ENCODE data around the gene LYPD6B.

The LYPD6B gene

DNA sequence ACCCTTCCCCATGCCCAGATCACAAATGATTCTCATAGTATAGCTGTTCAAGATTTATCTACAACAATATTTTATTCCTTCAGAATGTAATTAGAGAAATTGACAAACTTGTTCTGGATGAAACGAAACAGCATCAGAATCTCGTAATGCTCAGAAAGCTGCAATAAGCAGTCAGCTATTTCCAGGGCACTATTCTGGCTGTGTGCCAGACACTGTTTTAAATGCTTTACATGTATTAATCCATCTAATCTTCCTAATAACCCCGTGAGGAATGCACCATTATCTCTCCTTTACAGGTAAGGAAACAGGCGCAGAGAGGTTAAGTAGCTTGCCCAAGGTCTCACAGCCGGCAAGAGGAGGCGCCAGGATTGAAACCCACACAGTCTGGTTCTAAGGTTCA, 10.1 kb upstream of the LYPD6B start:
- in situ Hi-C loops (cut with HindIII; ENCODE audit: low sequenced_read_pairs): loop anchor here (10.0 kb wide), 1 partner anchor 536 kb away; no protein-coding TSS in a partner anchor
- TF ChIP-seq CTCF (IDR thresholded peaks at IDR 0.05; ENCODE audit: low read depth, low read length, missing control alignments): no peak
- no peak overlapping the region for H3K4me3 ChIP-seq (ENCODE audit: low read depth, low read length)
- DNase-seq (ENCODE audit: low read depth): no peak

- in situ Hi-C loops (cut with HindIII; ENCODE audit: low sequenced_read_pairs): loop anchor here (10.0 kb wide), 1 partner anchor 536 kb away; no protein-coding TSS in a partner anchor
- no peak overlapping the region for H3K4me3 ChIP-seq (ENCODE audit: low read depth, low read length)
- DNase-seq (ENCODE audit: low read depth): no peak
- TF ChIP-seq CTCF (IDR thresholded peaks at IDR 0.05; ENCODE audit: low read depth, low read length, missing control alignments): no peak
Observed at GRCh38 chr2:149028891-149029290, 9.6 kb upstream of the LYPD6B start.

DNA sequence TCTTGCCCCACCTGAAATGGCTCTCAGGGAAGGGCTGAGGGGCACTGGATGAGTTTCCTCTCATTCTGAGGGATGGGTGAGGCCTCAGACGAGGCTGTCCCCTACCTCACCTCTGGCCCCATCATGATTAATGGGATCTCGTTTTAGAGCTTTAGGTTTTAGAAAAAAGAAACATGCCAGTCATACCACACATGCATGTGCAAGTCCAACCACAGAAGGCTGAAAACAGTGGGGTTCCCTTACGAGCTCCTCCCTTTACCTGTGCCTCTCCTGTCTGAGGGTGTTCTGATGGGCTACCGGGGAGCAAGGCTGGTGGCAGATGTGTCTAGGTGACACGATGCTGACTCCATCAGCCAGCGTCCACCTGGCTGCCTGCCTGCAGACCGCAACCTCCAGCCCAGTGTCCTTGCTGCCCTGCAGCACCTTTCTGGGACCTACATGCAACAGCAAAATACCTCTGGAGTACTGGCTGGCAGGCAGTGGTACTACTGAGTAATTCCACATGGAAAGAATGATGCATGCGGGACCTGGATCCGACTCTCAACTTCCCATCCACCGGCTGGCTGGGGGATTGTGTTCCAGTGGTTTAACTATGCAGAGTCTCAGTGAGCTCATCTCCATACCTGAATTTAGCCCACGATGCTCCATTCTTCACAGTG, 9.1 kb upstream of the LYPD6B start:
- no peak for DNase-seq (ENCODE audit: low read depth)
- no peak overlapping the region for H3K4me3 ChIP-seq (ENCODE audit: low read depth, low read length)
- in situ Hi-C loops (cut with HindIII; ENCODE audit: low sequenced_read_pairs): loop anchor here (10.0 kb wide), 1 partner anchor 535 kb away; no protein-coding TSS in a partner anchor
- TF ChIP-seq CTCF (IDR thresholded peaks at IDR 0.05; ENCODE audit: low read depth, low read length, missing control alignments): no peak

DNA sequence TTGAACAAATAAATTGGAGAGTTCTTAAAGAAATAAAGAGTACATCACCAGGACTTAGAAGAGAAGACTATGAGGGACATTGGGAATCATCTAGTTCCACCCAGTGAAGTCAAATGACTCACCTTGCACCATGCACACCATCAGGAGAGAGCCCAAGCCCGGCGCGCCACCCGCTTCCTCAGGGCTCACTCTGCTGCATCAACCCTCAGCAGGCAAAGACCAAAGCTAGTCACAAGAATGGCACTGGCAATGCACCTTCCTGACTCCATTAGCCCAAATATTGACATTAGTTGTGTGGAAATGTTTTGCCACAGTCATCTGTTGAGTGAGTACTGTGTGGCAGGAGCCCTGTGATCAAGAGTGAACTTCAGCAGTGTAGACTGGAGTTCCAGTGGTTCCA, 7.1 kb upstream of the LYPD6B start:
- DNase-seq (ENCODE audit: low read depth): no peak
- no peak for TF ChIP-seq CTCF (IDR thresholded peaks at IDR 0.05; ENCODE audit: low read depth, low read length, missing control alignments)
- in situ Hi-C loops (cut with HindIII; ENCODE audit: low sequenced_read_pairs): no loop called here
- H3K4me3 ChIP-seq (ENCODE audit: low read depth, low read length): no peak overlapping the region

DNA sequence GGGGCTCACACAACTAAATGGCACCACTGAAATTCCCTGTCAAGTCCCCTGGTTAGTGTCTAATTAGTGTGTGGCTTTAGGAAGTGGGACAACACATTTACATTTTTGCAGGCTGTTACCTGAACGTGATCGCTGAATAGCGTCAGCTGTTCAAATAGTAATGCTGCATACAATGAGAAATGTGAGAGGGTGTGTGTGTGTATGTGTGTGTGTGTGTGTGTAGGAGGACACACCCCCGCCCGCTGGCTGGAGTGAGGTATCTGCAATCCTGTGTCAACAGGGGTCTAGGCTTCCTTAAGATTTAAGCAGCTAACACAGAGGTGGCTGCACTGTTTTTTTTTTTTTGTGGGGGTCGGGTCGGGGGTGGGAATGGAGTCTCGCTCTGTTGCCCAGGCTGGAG, 4.8 kb upstream of the LYPD6B start:
- no peak for TF ChIP-seq CTCF (IDR thresholded peaks at IDR 0.05; ENCODE audit: low read depth, low read length, missing control alignments)
- no peak for DNase-seq (ENCODE audit: low read depth)
- in situ Hi-C loops (cut with HindIII; ENCODE audit: low sequenced_read_pairs): no loop called here

GRCh38 chr2:149034406-149034805, 4.1 kb upstream of the LYPD6B start:
- TF ChIP-seq CTCF (IDR thresholded peaks at IDR 0.05; ENCODE audit: low read depth, low read length, missing control alignments): no peak
- no peak overlapping the region for H3K4me3 ChIP-seq (ENCODE audit: low read depth, low read length)
- in situ Hi-C loops (cut with HindIII; ENCODE audit: low sequenced_read_pairs): no loop called here
- DNase-seq (ENCODE audit: low read depth): no peak

More for the DNA sequence above, 4.8 kb upstream of the LYPD6B start:
- no peak overlapping the region for H3K4me3 ChIP-seq (ENCODE audit: low read depth, low read length)
